Loucy (cell line): Measurements from ENCODE around the gene RPS15A.

Experiments
- EZH2phosphoT487 ChIP-seq: fragments of 200-600 bp; IDR thresholded peaks from 2 replicates; pipeline ENCODE4 v1.6.1; 2018; ENCODE audit warnings: antibody characterized with exemption, mild to moderate bottlenecking, moderate library complexity, borderline replicate concordance
- TF ChIP-seq, protein P1 (sequence below): fragments of 200-600 bp; sonication (generic); conservative IDR thresholded peaks from 2 replicates; pipeline ENCODE4 v1.5.1; 2014; ENCODE audit warnings: mild to moderate bottlenecking, antibody characterized with exemption, low read length

DNA sequence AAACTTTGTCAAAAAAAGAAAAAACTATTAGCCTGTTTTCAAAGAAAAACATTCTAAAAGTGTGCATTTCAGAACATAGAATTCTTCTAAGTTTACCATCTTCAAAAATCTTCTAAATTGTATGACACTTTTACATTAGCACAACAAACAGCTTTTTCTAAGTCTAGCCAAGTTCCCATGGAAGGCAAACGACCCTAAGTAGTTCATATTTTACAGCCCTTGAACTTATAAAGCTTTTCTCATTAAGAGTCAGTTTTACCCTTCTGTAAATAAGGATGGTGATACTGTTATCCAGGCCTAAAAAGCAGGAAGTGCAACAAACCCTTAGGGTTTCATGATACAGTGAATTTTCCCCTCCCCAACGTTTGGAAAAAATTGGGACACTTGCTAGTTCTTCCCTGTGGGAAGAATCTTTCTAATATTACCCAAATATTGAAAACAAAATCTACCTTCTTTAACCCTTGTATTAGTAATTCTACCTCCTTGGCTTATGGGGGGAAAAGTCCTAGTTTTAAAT, 15.2 kb upstream of the RPS15A start:
- TF ChIP-seq, protein P1, sequence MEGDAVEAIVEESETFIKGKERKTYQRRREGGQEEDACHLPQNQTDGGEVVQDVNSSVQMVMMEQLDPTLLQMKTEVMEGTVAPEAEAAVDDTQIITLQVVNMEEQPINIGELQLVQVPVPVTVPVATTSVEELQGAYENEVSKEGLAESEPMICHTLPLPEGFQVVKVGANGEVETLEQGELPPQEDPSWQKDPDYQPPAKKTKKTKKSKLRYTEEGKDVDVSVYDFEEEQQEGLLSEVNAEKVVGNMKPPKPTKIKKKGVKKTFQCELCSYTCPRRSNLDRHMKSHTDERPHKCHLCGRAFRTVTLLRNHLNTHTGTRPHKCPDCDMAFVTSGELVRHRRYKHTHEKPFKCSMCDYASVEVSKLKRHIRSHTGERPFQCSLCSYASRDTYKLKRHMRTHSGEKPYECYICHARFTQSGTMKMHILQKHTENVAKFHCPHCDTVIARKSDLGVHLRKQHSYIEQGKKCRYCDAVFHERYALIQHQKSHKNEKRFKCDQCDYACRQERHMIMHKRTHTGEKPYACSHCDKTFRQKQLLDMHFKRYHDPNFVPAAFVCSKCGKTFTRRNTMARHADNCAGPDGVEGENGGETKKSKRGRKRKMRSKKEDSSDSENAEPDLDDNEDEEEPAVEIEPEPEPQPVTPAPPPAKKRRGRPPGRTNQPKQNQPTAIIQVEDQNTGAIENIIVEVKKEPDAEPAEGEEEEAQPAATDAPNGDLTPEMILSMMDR: no peak
- TF ChIP-seq EZH2phosphoT487: no peak
